Stimulated activated CD8-positive, alpha-beta memory T cell treated with anti-CD3 and anti-CD28 coated beads, Interleukin-4, amount 100 ng/mL, for 48 hours (primary cell): ENCODE data around the gene GALC.
"Not testable (repeated sequence)": the region's sequence is repeated elsewhere in the genome, so short reads cannot be mapped to it uniquely, and the experiment has no call there.

ENCODE experiments used
- DNase-seq: peaks from one replicate; pipeline ENCODE4 v3.0.0-alpha.2; 2020

Gene GALC

DNA sequence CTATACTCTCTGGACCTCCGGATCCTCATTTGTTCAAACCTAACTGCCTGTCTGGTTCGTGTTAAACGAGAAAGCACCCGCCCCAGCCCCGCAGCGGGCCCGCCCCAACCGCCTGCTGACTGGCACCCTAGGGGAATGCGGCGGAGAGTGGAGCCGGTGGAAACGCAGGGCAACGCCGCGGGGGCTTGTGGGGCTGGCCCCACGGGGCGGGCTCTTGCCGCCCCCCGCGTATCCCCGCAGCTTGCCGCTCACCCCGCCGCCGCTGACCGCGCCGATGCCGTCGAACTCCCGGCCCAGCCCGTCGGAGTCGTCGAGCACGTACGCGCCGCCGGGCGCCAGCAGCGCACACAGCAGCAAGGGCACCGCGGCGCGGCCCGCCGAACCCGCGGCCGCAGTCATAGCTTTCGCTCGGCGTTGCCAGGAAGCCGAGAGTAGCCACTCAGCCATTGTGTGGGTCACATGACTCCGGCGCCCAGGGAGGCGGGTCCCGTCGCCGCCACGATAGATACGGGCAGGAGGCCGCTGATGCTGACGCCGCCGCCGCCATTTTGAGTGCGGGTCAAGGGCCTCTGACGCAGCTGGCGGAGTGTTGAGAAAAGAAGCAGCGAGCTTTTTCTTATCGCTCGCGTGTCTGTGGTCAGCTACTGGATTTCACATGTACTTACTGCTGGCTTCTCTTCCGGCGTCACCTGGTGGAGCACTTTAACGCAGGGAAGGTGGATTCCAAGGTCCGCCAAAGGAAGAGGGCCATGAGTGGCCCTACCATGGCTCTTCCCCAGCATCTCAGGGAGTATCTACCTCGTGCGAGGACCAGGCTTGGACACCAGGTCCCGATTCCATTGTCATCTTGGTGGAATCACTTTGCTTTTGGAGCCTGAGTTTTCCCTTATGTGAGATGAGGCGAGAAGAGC lies at the start of gene GALC:
GALC (minus strand) TSS at position 465 of the 911 bp plus-strand sequence; CDS start at position 447, 18 bp downstream.
- peak; percentile 96 for DNase-seq

DNA sequence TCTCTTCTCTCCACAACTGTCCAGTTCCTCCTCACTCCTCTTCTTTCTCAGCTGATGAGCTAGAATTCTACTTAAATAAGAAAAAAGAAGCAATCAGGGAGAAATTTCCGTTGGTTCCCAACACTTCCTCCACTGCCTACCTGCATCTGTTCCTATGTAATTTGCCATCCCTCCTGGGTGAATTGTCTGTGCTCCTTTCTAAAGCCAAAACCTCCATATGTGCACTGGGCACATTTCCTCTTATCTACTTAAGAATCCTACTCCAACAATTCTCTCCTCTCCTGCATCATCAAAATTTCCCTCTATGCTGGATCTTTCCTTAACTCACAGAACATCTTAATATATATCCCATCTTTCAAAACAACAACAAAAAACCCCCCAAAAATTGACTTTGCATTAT lies 47.2 kb upstream of the GALC start:
- no peak for DNase-seq

DNA sequence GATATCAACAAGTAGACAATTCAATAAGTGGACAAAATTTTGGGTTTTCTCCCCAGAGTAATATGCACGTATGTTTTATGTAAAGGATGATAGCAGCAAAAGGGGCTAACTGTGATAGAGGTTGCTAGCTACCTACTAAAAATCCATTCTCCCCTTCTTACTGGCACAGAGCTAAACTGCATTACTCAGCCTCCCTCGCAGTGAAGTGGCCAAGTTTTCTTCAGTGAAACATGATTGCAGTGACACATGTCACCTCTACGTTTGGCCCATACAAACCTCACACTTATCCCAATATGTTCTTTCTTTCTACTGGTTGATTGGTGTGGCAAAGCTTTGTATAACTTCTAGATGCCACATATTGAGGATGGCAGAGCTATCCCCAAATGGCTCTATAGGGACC lies 46.2 kb upstream of the GALC start:
- DNase-seq, result no peak

DNA sequence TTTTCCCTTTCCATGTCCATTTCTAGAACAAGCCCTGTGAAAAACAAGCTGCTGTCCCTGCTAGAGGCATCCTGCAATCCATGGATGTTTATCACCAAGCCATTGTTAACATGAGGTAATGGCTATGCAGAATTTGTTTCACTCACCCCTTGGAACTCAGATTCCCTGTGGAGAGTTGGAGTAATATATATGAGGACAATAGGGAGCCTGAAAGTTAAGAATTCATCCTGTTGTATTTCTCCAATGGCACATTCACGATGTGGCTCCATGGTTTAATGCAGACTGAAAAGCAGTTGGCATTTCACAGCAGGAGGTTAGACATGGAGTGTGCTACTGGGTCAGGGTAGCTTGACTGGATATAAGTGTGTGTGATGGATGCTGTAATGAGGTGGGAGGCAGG lies 44.3 kb upstream of the GALC start:
- no peak for DNase-seq

DNA sequence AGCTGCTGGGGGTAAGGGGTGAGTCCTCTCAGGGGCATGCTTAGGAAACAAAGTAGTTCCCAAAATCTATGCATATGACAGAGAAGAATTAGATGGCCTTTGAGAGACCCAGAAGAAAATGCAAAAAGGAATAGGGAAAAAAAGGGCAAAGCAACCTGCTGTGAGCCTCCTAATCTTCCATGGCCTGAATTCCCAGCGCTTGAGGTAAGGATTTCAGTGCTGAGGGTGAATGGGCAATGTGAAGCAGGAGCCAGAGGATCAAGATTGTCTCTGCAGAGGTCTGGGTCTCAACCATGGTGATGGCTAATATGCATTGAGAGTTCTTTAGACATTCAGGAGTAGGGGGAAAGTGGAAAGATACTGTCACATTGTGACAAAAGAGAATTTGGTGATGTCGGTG lies 43.4 kb upstream of the GALC start:
- DNase-seq, result no peak

DNA sequence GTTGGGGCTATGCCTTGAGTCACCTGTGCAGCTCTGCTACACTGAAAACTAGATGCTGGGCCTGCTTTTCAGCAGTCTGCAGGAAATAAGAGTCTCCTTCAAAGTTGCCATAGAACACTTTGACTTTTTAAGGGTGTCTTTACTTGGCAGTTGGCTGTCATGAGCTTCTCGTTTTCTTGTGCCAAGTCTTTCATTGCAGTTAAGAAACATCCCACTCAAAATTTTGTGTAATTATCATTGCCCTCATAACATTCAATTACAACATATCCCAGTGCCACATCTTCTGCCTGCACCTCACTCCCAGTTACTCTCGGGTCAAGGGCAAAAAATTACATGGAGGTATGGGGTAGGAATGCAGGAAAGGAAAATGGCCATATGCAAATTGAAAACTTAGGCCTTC lies 41.1 kb upstream of the GALC start:
- no peak for DNase-seq

DNA sequence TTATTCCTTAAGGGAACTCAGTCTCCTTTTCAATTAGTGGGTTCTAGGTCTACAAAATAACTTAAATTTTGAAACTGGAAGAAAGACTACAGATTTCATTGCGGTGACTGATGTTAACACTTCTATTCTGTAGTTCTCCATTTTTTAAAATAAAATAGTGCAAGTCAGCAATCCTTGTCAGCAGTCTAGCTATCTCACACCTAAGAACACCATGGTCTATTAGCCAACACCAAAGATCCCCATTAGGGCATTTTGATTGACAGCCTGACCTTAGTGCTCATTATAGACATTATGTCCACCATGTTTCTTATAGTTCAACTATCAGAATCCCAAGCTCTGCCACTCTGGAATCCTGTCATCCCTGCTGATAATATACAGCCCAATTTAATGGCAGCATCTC lies 39.4 kb upstream of the GALC start:
- DNase-seq, result no peak

DNA sequence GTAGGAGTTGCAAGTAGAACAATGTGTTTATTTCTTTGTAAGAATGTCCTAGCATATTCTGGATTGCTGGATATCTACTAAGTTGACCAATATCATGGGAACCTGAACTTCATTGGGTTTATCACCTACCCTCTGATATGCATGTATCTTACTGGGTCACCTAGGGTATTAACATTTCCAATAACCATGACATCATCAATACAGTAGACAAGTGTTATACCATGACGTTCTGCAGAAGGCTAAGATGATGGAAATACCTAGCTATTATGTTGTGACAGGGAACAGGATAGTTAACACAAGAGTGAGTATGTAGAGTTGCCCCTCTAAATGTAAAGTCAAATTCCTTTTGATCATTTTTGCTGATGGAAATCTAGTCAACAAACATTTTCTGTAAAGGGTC lies 37.9 kb upstream of the GALC start:
- DNase-seq, result no peak

DNA sequence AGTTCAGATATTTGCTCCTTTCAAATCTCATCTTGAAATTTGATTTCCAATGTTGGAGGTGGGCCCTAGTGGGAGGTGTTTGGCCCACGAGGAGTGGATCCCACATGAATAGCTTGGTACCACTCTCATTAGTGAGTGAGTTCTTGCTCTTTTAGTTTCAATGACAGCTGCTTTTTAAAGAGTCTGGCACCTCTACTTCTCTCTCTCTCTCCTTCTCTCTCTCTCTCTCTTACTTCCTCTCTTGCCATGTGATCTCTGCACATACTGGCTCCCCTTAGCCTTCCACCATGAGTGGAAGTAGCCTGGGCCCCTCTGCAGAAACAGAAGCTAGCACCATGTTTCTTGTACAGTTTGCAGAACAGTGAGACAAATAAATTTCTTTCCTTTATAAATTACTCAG lies 37.1 kb upstream of the GALC start:
- no peak for DNase-seq

DNA sequence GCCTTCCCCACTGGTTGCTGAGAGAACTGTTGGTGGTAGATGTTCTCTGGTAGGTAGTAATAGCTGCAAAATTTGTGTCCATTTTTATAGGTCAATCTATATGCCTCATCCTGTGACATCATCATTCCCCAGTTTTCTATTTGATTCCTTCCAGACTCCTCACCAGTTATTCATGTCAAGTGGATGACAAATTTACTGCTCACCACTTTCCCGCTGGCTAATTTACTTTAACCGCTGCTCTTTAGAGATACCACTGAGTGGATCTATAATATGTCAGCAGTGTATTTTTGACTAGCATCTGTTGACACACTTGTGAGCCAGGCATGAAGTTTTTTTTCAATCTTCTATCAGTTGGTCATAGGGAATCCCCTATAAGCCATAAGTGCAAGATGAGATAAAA lies 36.5 kb upstream of the GALC start:
- no peak for DNase-seq

DNA sequence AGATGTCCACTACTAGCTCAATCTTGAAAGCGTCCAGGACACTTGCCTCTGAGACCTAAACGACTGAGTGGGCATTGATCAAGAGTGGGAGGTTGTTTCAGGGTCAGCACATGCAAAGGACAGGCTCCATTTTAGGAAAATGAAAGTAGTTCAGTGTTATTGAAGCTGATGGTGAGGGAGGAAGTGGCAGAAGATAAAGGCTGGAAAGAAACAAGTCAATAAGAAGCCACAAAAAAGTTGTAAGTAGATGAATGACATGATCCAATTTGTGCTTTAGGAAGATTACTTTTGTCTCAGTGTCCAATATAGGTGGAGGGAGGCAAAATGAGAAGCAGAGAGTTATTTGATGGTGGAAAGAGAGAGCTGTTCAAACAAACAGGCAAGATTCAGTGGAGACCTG lies 33.9 kb upstream of the GALC start:
- DNase-seq, result no peak

DNA sequence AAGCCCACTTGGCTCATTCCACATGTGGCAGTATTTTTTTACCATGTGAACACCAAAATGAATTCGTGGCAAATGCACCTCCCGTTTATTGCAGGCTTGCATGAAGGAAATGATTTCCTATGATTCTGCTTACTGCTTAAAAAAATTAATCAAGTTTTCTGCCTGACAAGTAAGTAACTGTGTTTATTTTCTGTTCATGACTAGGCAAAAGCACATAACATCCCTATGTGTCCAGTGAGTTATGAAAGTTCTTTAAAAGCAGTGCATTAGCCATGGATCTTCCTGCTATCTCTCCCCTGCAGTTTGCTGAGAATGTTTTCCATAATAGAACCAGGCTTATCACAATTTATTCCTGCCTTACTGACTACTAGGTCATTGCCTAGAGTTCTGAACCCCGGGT lies 32.3 kb upstream of the GALC start:
- no peak for DNase-seq

DNA sequence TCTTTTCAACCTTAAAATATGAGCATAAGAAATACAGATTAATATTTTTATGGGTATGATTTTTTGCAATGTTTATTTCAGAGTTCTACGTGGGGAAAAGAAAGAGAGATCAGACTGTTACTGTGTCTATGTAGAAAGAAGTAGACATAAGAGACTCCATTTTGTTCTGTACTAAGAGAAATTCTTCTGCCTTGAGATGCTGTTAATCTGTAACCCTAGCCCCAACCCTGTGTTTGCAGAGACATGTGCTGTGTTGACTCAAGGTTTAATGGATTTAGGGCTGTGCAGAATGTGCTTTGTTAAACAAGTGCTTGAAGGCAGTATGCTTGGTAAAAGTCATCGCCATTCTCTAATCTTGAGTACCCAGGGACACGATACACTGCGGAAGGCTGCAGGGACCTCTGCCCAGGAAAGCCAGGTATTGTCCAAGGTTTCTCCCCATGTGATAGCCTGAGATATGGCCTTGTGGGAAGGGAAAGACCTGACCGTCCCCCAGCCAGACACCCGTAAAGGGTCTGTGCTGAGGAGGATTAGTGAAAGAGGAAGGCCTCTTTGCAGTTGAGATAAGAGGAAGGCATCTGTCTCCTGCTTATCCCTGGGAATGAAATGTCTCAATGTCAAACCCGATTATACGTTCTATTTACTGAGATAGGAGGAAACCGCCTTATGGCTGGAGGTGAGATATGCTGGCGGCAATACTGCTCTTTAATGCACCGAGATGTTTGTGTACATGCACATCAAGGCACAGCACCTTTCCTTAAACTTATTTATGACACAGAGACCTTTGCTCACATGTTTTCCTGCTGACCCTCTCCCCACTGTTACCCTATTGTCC lies 31.5 kb upstream of the GALC start:
- not testable (repeated sequence) for DNase-seq

DNA sequence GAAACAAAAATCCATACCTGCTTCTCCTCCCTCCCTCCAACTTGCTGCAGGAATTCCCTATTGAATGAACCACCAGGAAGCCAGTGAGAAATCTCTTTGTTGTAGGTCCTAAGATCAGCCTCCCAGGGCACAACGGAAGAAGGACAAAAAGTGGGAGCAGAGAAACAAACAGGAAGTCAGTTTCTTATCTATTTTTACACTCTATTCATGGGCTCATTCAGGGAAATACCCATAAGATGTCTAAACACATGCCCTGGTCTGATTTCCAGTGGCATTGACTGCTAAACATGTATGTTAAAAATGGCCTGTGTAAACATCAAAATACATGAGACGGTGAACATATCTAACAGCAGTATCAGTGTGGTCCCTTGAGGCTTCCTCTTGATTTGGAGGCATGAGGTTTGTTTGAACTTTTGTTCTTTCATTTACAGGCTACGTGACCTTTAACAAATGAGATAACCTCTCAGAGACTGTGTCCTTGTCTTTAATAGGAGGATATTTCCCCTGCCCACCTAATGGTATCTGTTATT lies 30.7 kb upstream of the GALC start:
- no peak for DNase-seq

DNA sequence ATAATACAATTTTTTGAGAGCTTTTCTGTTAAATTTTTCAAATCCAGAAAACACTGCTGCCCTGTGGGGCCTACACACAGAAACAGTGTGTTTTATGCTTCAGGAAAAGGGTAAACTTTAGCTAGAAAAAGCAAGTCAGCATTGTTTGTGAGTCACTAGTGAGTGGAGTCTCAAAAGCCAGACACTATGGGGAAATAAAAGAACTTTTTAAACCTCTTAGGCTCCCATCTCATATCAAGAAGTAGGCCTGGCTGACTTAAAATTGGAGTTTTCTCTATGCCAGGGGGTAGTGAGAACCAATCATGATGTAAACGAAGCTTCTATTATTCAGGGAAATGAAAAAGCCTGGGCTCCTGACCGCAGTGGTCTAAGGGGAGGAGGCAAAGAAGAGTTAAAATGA lies 24.6 kb upstream of the GALC start:
- DNase-seq, result no peak

DNA sequence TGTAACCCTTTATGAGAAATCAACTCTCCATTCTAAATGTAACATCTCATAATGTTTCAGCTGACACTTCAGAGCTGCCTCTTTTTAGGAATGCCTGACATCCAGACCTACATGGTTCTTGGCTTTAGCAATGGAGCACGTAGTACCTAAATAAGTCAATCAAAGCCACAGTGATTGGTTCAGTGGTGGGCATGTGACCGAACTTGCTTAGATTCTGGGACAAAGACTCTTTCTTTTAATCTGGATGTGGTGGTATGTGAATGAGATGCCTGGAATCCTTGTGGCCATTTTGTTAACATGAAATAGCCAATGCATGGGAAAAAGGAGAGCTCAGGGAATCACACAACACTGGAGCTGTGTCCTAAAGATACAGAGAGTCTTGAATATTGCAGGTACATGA lies 23.8 kb upstream of the GALC start:
- no peak for DNase-seq

DNA sequence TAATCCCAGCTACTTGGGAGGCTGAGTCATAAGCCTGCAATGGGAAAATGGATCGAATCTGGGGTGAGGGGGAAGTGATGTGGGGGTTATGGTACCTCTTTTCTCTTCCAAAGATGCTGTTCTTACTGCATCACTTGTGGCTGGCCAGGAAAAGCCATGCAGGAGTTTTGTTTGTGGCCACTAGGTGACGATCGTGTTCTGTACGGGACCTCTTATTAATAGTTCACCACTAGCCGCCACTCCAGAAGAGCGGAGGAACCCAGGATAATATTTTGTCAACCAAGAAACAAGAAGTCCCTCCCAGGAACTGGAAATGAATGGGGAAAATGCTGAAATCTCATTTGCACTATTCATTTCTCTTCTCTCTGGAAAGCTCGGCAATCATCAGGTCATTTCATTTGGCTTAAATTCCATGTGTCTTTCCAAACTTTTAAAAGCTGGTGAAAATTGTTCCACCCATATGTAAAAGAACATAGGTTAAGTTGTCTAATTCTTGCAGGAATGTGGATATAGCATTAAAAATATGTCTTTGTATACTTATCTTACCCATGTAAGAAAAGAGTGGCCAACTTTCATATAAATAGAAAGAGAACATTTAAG lies 20.9 kb upstream of the GALC start:
- peak; percentile 43 for DNase-seq

DNA sequence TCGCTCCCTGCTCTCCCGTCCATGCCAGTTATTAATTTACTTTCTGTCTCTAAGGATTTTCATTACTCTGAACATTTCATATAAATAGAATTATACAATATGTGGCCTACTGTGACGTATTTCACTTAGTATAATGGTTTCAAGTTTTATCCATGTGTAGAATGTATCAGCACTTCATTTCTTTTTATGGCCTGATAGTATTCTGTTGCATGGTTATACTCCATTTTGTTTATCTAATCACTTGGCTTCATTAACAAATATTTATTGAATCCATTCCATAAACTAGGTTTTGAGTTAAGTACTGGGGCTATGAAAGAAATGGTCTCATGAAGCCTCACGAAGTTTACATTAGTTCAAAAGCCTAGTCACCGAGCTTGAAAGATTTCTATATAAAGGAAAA lies 19.5 kb upstream of the GALC start:
- no peak for DNase-seq

DNA sequence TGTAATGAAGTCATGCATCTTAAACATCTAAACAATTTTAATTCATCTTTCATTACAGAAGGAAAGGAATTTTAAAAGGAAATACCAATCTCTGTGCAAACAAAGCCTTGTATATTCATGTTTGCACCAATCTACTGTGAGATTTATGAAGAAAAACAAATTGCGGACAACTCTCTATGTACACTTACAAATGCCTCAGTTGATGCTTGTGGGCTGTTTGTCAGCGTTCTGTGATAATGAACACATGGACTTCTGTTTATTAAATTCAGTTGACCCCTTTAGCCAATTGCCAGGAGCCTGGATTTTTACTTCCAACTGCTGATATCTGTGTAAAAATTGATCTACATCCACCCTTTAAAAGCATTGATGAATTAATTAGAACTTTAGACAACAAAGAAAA lies 17.3 kb upstream of the GALC start:
- no peak for DNase-seq

DNA sequence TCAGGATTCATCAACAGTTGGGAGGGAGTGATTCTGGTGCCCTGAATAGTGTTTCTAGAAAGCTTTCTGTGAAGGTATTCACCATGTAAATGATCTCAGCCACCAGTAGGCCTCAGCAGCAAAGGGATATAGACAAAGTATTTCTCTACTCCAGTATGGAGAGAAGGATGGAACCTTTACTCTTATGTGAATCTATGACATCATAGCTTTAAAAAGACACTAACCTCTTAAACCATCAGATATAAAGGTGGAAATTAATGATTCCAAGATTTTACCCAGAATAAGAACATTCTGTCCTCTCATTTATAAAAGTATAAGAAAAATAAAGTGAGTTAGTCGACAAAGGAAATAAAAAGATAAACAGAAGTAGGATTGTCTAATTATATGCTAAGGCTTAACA lies 16.5 kb upstream of the GALC start:
- DNase-seq, result no peak

DNA sequence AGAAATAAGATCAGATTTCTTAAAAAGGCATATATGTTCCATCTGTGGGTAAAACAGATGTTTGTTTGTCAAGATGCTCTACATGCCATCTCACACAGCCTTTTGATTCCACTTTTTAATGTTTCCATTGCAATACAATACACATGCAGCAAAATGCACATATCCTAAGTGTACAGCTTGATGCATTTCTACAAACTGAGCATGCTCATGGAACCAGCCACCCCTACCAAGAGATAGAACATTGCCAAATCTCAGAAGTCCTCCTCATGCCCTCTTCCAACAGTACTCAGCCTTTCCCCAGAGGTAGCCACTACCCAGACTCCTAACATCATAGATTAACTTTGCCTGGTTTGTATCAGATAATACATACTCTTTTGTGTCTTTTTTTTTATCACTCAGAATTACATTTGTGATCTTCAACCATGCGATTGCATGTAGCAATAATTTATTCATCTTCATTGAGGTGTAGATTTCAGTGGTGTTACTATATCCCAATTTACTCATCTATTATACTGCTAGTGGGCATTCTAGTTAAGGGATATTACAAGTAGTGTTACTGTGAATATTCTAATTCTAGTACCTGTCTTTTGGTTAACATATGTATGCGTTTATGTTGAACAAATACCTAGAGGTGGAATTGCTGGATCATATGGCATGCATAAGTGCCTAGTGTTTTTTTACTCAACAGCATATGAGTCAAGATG lies 15.2 kb upstream of the GALC start:
- no peak for DNase-seq

DNA sequence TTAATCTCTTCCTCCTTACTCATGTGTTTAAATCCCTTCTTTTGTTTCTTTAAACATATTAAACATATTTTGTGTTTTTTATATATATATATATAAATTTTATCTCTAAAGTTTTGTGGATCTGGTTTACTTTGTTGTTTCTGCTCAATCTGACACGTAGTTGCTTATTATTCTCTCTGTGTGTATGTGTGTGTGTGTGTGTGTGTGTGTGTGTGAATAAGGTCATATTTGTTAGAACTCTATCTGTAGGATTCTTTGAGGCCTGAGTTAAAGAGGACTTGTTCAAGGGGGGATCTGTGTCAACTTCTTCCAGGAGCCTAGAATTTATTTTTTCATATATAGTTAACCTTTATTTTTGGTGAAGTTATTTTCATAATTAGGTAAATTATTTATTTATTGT lies 14.6 kb upstream of the GALC start:
- no peak for DNase-seq
